GM12878 (cell line): ENCODE data around the gene DGLUCY. TPM values are rescaled to one million over a fixed set of nuclear protein-coding genes. Genes with fewer than 3 reads are reported as not detected.

Experiments used
- ATAC-seq: fragments of 200-7000 bp; cut with Tn5 transposase; 3 replicates; pipeline ENCODE4 v1.9.1; 2020; ENCODE audit warnings: mild to moderate bottlenecking, moderate library complexity
- BruUV-seq: library from RNA; stranded (reverse); fragments of 400-500 nt; replicated peaks from 2 replicates; lab custom pipeline; 2021; lab: Mats Ljungman, UMichigan
- CTCF ChIA-PET: fragments of 300-600 bp; sonication (Branson Sonifier 250); formaldehyde crosslinking; extraction: SDS; loops from one replicate; lab custom pipeline; 2021; ENCODE audit warnings: inconsistent platforms; lab: Yijun Ruan, JAX
- POLR2A ChIA-PET: fragments of 350-600 bp; formaldehyde crosslinking; extraction: SDS; loops from one replicate; lab custom pipeline; 2021; ENCODE audit warnings: inconsistent platforms; lab: Charles Lee
- RAD21 ChIA-PET: fragments of 300-600 bp; sonication (Branson Sonifier 250); formaldehyde crosslinking; loops from one replicate; lab custom pipeline; 2023; ENCODE audit warnings: antibody characterized with exemption; ENCODE audit not compliant: unreplicated experiment; lab: Charles Lee
- SMC1A ChIA-PET: fragments of 300-600 bp; sonication (Branson Sonifier 250); formaldehyde crosslinking; loops from one replicate; lab custom pipeline; 2023; ENCODE audit not compliant: unreplicated experiment, uncharacterized antibody; lab: Charles Lee
- DNase-seq: peaks from one replicate; pipeline ENCODE4 v3.0.0-alpha.2; 2011; ENCODE audit warnings: low read depth, low spot score
- FAIRE-seq: peaks from 3 replicates; lab custom pipeline; 2011; peaks lifted over from hg19 to GRCh38; lab: Jason Lieb, UNC
- H2AFZ ChIP-seq: 2 replicates; pipeline ENCODE4 v1.6.0; 2011; ENCODE audit warnings: low read depth, low read length, control low read depth; ENCODE audit not compliant: control insufficient read depth
- H3K27ac ChIP-seq: 2 replicates; pipeline ENCODE4 v1.5.1; 2011; ENCODE audit warnings: control low read depth; ENCODE audit not compliant: control insufficient read depth, insufficient read depth
- H3K27me3 ChIP-seq, 2 experiments: replicated peaks in 1 of 2; 2 replicates each; pipeline versions ENCODE4 v1.6.0 to v1.6.1; 2011; ENCODE audit warnings: low read length in 1 of 2; ENCODE audit not compliant: control insufficient read depth in 2 of 2, insufficient read depth in 2 of 2
- H3K36me3 ChIP-seq, 2 experiments: 2 replicates each; pipeline ENCODE4 v1.5.1; 2011; ENCODE audit warnings: low read length in 1 of 2; ENCODE audit not compliant: control insufficient read depth in 2 of 2, insufficient read depth in 2 of 2
- H3K4me1 ChIP-seq: 2 replicates; pipeline ENCODE4 v1.6.1; 2011; ENCODE audit warnings: mild to moderate bottlenecking, low read length, moderate library complexity, mixed read lengths; ENCODE audit not compliant: control insufficient read depth, insufficient read depth
- H3K4me2 ChIP-seq: 2 replicates; pipeline ENCODE4 v1.6.0; 2011; ENCODE audit warnings: control low read depth; ENCODE audit not compliant: control insufficient read depth, insufficient read depth
- H3K4me3 ChIP-seq: fragments of 200-600 bp; sonication (generic); 2 replicates; pipeline ENCODE4 v1.5.1; 2016
- H3K79me2 ChIP-seq: 2 replicates; pipeline ENCODE4 v1.6.0; 2011; ENCODE audit warnings: low read length; ENCODE audit not compliant: control insufficient read depth, insufficient read depth
- H3K9ac ChIP-seq: 2 replicates; pipeline ENCODE4 v1.8.0; 2011; ENCODE audit warnings: low read length, control low read depth, mixed read lengths; ENCODE audit not compliant: control insufficient read depth, insufficient read depth
- H3K9me3 ChIP-seq: replicated peaks from 3 replicates; pipeline ENCODE4 v1.5.1; 2011; ENCODE audit warnings: mild to moderate bottlenecking, low read length; ENCODE audit not compliant: control insufficient read depth, insufficient read depth
- H4K20me1 ChIP-seq: 2 replicates; pipeline ENCODE4 v1.6.0; 2011; ENCODE audit not compliant: control insufficient read depth, insufficient read depth
- ASH2L ChIP-seq: fragments of 300-600, 200-600 bp; sonication (generic); IDR thresholded peaks from 2 replicates; pipeline ENCODE4 v1.6.1; 2017; ENCODE audit warnings: low read depth, mild to moderate bottlenecking, borderline replicate concordance
- BCL11A ChIP-seq: IDR thresholded peaks from 2 replicates; pipeline ENCODE4 v1.6.1; 2011; ENCODE audit warnings: low read depth, low read length
- CBFB ChIP-seq: IDR thresholded peaks from 2 replicates; pipeline ENCODE4 v1.6.1; 2016; ENCODE audit warnings: antibody characterized with exemption, low read depth
- CBX3 ChIP-seq: fragments of 200-600 bp; sonication (generic); IDR thresholded peaks from 2 replicates; pipeline ENCODE4 v1.6.1; 2016; ENCODE audit warnings: low read depth, borderline replicate concordance
- IKZF1 ChIP-seq: fragments of 450-650 bp; conservative IDR thresholded peaks from 2 replicates; pipeline ENCODE4 v1.6.1; 2017; ENCODE audit warnings: antibody characterized with exemption, mild to moderate bottlenecking
- NBN ChIP-seq: fragments of 450-650 bp; IDR thresholded peaks from 2 replicates; pipeline ENCODE4 v1.6.1; 2016
- PBX3 ChIP-seq: IDR thresholded peaks from 2 replicates; pipeline ENCODE4 v1.6.1; 2011; ENCODE audit warnings: mild to moderate bottlenecking, low read depth, low read length, moderate library complexity; ENCODE audit not compliant: insufficient replicate concordance
- PRDM15 ChIP-seq: fragments of 450-650 bp; formaldehyde crosslinking; IDR thresholded peaks from 2 replicates; pipeline ENCODE4 v1.4.0; 2020; ENCODE audit warnings: mild to moderate bottlenecking, moderate library complexity
- SREBF2 ChIP-seq: IDR thresholded peaks from 2 replicates; pipeline ENCODE4 v1.6.1; 2012; ENCODE audit warnings: mild to moderate bottlenecking, low read length
- TCF12 ChIP-seq: IDR thresholded peaks from 2 replicates; pipeline ENCODE4 v1.6.1; 2011; ENCODE audit warnings: low read depth, mild to moderate bottlenecking, low read length
- TCF3 ChIP-seq: IDR thresholded peaks from 2 replicates; pipeline ENCODE4 v1.6.1; 2012; ENCODE audit warnings: low read depth, mild to moderate bottlenecking, low read length, borderline replicate concordance; ENCODE audit not compliant: insufficient read depth
- ZBED1 ChIP-seq: IDR thresholded peaks from 2 replicates; pipeline ENCODE4 v1.6.1; 2016; ENCODE audit warnings: borderline replicate concordance
- ZNF24 ChIP-seq: fragments of 450-650 bp; IDR thresholded peaks from 2 replicates; pipeline ENCODE4 v1.6.1; 2017; ENCODE audit warnings: antibody characterized with exemption, mild to moderate bottlenecking
- ZNF274 ChIP-seq: IDR thresholded peaks from one replicate; pipeline ENCODE4 v1.8.0; 2011; ENCODE audit not compliant: insufficient read length, insufficient read depth
- WGBS: methylation state at CpG from one replicate; pipeline ENCODE4 v1.1.6; 2016; ENCODE audit warnings: low lambda C conversion rate; ENCODE audit not compliant: insufficient replicate concordance, insufficient coverage; ENCODE audit errors: missing lambda C conversion rate; 5-methylcytosine and 5-hydroxymethylcytosine counted together
- in situ Hi-C: fragments of 300-500 bp; cut with MboI; formaldehyde crosslinking; loops from 9 replicates; pipeline ENCODE4 v1.14.3; 2018; ENCODE audit warnings: mixed read lengths
- intact Hi-C: fragments of 100-400 bp; cut with micrococcal nuclease; formaldehyde crosslinking; loops from one replicate; pipeline ENCODE4 v1.14.2; 2022; ENCODE audit not compliant: unreplicated experiment
- polyA plus RNA-seq, 11 experiments: library from polyadenylated mRNA; depleted of rRNA in 4 of 11; unstranded in 6 of 11; stranded (reverse) in 5 of 11; fragments of >200 nt; fragmentation: Nextera tagmentation in 4 of 11; fragmentation: Illumina TruSeq in 1 of 11; extraction: Ambion mirVana in 4 of 11; extraction: Trizol in 1 of 11; gene quantifications; 1 replicate in 1 of 11; 2 replicates in 10 of 11; pipeline versions ENCODE4 v1.2.1 to v1.2.3, GENCODE V29; 2011 to 2016; ENCODE audit warnings: inconsistent platforms in 2 of 11, missing spikeins in 2 of 11, low read depth in 1 of 11
- total RNA-seq, 4 experiments: library from RNA; depleted of rRNA in 3 of 4; stranded (reverse); fragments of >200 nt in 3 of 4; fragmentation: Illumina TruSeq in 1 of 4; extraction: Trizol in 1 of 4; gene quantifications; 2 replicates each; pipeline versions ENCODE4 v1.2.1 to v1.2.3, GENCODE V29; 2013 to 2021
- TF ChIP-seq, protein P1 (sequence below): IDR thresholded peaks from 2 replicates; pipeline ENCODE4 v1.6.1; 2012; ENCODE audit warnings: improper control_type of control experiment, low read depth, low read length; ENCODE audit not compliant: insufficient replicate concordance

Gene DGLUCY
- total and polyA plus RNA-seq, 10 of the 15 experiments (the other 5 are each of a cell fraction or from before 2014, with no cell fraction given): 15.0 to 70.3 (median 55.1) TPM

GRCh38 chr14:91144425-91145145 lies 30.7 kb downstream of the DGLUCY start:
- ATAC-seq: no peak
- ChIA-PET RAD21 (interaction anchor here (1.0 kb wide), 1 partner anchor 168 kb away, joined by 3 read pairs; no protein-coding TSS in a partner anchor), CTCF (no interaction called here), POLR2A (no interaction called here), SMC1A (interaction anchor here (0.6 kb wide), 1 partner anchor 29 kb away, joined by 3 read pairs; no protein-coding TSS in a partner anchor)
- TSS peak; percentile 7 for BruUV-seq
- intact Hi-C loops: loop anchor here (10.0 kb wide), 1 partner anchor 160 kb away; no protein-coding TSS in a partner anchor
- no peaks in the 10 kb centered on the region for H3K27me3 ChIP-seq
- H3K4me3 ChIP-seq: no peak overlapping the region
- in situ Hi-C loops: no loop called here
- H2AFZ ChIP-seq: no peak overlapping the region
- H4K20me1 ChIP-seq: no peaks in the 10 kb centered on the region
- 88% methylated on average over 5 of the region's 5 CpGs for WGBS
- H3K9ac ChIP-seq: no peak overlapping the region
- no peak for DNase-seq
- peaks cover 14% of the 10 kb centered on the region for H3K4me1 ChIP-seq
- no peaks in the 10 kb centered on the region for H3K9me3 ChIP-seq
- no peak overlapping the region for H3K27ac ChIP-seq
- FAIRE-seq: no peak
- no peak overlapping the region for H3K4me2 ChIP-seq
- peaks cover 2% of the 10 kb centered on the region; the same call in 1 of the 2 replicates for H3K79me2 ChIP-seq
- H3K36me3 ChIP-seq: peaks cover 5 to 16% of the 10 kb centered on the region in 2 experiments; a peak in 3 of 4 replicates
- TF ChIP-seq BCL11A (no peak), SREBF2 (no peak), NBN (no peak), TCF3 (no peak), ZNF274 (no peak), IKZF1 (no peak), PRDM15 (CRISPR knock-in tag) (no peak), ZNF24 (no peak), CBFB (no peak), ASH2L (no peak), CBX3 (no peak), TCF12 (no peak), PBX3 (no peak), ZBED1 (no peak)
- TF ChIP-seq, protein P1, sequence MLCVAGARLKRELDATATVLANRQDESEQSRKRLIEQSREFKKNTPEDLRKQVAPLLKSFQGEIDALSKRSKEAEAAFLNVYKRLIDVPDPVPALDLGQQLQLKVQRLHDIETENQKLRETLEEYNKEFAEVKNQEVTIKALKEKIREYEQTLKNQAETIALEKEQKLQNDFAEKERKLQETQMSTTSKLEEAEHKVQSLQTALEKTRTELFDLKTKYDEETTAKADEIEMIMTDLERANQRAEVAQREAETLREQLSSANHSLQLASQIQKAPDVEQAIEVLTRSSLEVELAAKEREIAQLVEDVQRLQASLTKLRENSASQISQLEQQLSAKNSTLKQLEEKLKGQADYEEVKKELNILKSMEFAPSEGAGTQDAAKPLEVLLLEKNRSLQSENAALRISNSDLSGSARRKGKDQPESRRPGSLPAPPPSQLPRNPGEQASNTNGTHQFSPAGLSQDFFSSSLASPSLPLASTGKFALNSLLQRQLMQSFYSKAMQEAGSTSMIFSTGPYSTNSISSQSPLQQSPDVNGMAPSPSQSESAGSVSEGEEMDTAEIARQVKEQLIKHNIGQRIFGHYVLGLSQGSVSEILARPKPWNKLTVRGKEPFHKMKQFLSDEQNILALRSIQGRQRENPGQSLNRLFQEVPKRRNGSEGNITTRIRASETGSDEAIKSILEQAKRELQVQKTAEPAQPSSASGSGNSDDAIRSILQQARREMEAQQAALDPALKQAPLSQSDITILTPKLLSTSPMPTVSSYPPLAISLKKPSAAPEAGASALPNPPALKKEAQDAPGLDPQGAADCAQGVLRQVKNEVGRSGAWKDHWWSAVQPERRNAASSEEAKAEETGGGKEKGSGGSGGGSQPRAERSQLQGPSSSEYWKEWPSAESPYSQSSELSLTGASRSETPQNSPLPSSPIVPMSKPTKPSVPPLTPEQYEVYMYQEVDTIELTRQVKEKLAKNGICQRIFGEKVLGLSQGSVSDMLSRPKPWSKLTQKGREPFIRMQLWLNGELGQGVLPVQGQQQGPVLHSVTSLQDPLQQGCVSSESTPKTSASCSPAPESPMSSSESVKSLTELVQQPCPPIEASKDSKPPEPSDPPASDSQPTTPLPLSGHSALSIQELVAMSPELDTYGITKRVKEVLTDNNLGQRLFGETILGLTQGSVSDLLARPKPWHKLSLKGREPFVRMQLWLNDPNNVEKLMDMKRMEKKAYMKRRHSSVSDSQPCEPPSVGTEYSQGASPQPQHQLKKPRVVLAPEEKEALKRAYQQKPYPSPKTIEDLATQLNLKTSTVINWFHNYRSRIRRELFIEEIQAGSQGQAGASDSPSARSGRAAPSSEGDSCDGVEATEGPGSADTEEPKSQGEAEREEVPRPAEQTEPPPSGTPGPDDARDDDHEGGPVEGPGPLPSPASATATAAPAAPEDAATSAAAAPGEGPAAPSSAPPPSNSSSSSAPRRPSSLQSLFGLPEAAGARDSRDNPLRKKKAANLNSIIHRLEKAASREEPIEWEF: no peak
